ENCODE data around the gene ZNF783.

The ZNF783 gene

GRCh38 chr7:149283321-149283720, 21.3 kb downstream of the ZNF783 start:
- no peak for DNase-seq

- peak; percentile 60 for DNase-seq
Measured at GRCh38 chr7:149284343-149284742, 22.3 kb downstream of the ZNF783 start.

GRCh38 chr7:149284850-149285585, 23.0 kb downstream of the ZNF783 start:
- DNase-seq = peak; percentile 98

- DNase-seq = no peak
Measured at GRCh38 chr7:149285603-149286002, 23.6 kb downstream of the ZNF783 start.

GRCh38 chr7:149286811-149287400, 24.9 kb downstream of the ZNF783 start:
- DNase-seq = peak; percentile 13

GRCh38 chr7:149287622-149288021, 25.6 kb downstream of the ZNF783 start:
- DNase-seq = no peak

GRCh38 chr7:149289262-149289661, 27.3 kb downstream of the ZNF783 start:
- no peak for DNase-seq

GRCh38 chr7:149289856-149290255, 27.9 kb downstream of the ZNF783 start:
- DNase-seq = no peak

GRCh38 chr7:149291036-149291780, 29.2 kb downstream of the ZNF783 start:
- no peak for DNase-seq

- no peak for DNase-seq
Measured at GRCh38 chr7:149291781-149292461, 29.9 kb downstream of the ZNF783 start.

GRCh38 chr7:149292462-149292823, 30.4 kb downstream of the ZNF783 start:
- DNase-seq = no peak

GRCh38 chr7:149293338-149293737, 31.3 kb downstream of the ZNF783 start:
- DNase-seq = no peak

- no peak for DNase-seq
Measured at GRCh38 chr7:149293946-149294633, 32.1 kb downstream of the ZNF783 start.

GRCh38 chr7:149294634-149295480, 32.9 kb downstream of the ZNF783 start:
- DNase-seq = no peak

- no peak for DNase-seq
Measured at GRCh38 chr7:149295481-149295850, 33.5 kb downstream of the ZNF783 start.

GRCh38 chr7:149296368-149296767, 34.4 kb downstream of the ZNF783 start:
- no peak for DNase-seq

- no peak for DNase-seq
Measured at GRCh38 chr7:149297034-149297755, 35.2 kb downstream of the ZNF783 start.

GRCh38 chr7:149300620-149301285, 38.8 kb downstream of the ZNF783 start:
- DNase-seq = no peak

GRCh38 chr7:149302222-149302621, 40.2 kb downstream of the ZNF783 start:
- DNase-seq = no peak

GRCh38 chr7:149302865-149303264, 40.9 kb downstream of the ZNF783 start:
- no peak for DNase-seq

GRCh38 chr7:149304006-149304405, 42.0 kb downstream of the ZNF783 start:
- no peak for DNase-seq

Data from CD4-positive, alpha-beta T cell treated with Interleukin-10 for 1 hour (primary cell).